Sigmoid colon (tissue), 7 donors: Measurements from ENCODE around the gene FNDC3A. TPM values are rescaled to one million over a fixed set of nuclear protein-coding genes. Genes with fewer than 3 reads are reported as not detected.

Experiments
- DNase-seq: peaks from one replicate; pipeline ENCODE4 v3.0.0-alpha.2; 2019
- H3K27ac ChIP-seq, 4 donors: fragments of 200-600 bp; sonication (generic); one replicate each; pipeline ENCODE4 v1.5.1; 2016 to 2019; ENCODE audit warnings: mild to moderate bottlenecking in 1 of 4
- H3K27me3 ChIP-seq, 3 donors: fragments of 200-600 bp; sonication (generic); one replicate each; pipeline ENCODE4 v1.5.1; 2019; ENCODE audit warnings: mild to moderate bottlenecking in 1 of 3
- H3K36me3 ChIP-seq, 4 donors: fragments of 200-600 bp; sonication (generic); one replicate each; pipeline ENCODE4 v1.5.1; 2016 to 2019
- H3K4me1 ChIP-seq, 4 donors: fragments of 200-600 bp; sonication (generic); one replicate each; pipeline ENCODE4 v1.5.1; 2017 to 2019
- H3K4me3 ChIP-seq, 4 donors: fragments of 200-600 bp; sonication (generic); one replicate each; pipeline ENCODE4 v1.5.1; 2017 to 2019; ENCODE audit warnings: mild to moderate bottlenecking in 2 of 4, moderate library complexity in 1 of 4
- H3K9me3 ChIP-seq, 4 donors: fragments of 200-600 bp in 3 of 4; sonication (generic) in 3 of 4; one replicate each; pipeline versions ENCODE4 v1.5.1 to v1.6.1; 2013 to 2019
- EP300 ChIP-seq, 4 donors: sonication (generic); formaldehyde crosslinking; IDR thresholded peaks; one replicate each; pipeline ENCODE4 v1.6.1; 2017; ENCODE audit warnings: antibody characterized with exemption in 4 of 4
- POLR2A ChIP-seq, 2 donors: fragments of 450-650 bp; IDR thresholded peaks; one replicate each; pipeline ENCODE4 v1.6.1; 2016; ENCODE audit warnings: antibody characterized with exemption in 2 of 2, mild to moderate bottlenecking in 2 of 2, moderate library complexity in 2 of 2
- POLR2AphosphoS5 ChIP-seq, 4 donors: sonication (generic); formaldehyde crosslinking; IDR thresholded peaks; one replicate each; pipeline ENCODE4 v1.6.1; 2017; ENCODE audit warnings: antibody characterized with exemption in 4 of 4
- WGBS, 2 donors: extraction: QIAGEN DNeasy Blood & Tissue Kit; methylation state at CpG; one replicate each; pipeline ENCODE4 v1.1.7; 2013; 5-methylcytosine and 5-hydroxymethylcytosine counted together
- intact Hi-C: fragments of 100-400 bp; cut with DNase I; formaldehyde crosslinking; loops from one replicate; pipeline ENCODE4 v1.15.1; 2023
- polyA plus RNA-seq, 3 donors: library from polyadenylated mRNA; stranded (reverse); fragments of 200-250 nt; gene quantifications; one replicate each; pipeline ENCODE4 v1.2.3, GENCODE V29; 2013
- total RNA-seq, 4 donors: library from RNA; depleted of rRNA; stranded (reverse); fragments of >200 nt; gene quantifications; one replicate each; pipeline ENCODE4 v1.1.0, GENCODE V29; 2016
- TF ChIP-seq, protein P1 (sequence below), 4 experiments: fragments of 450-650 bp in 3 of 4; fragments of 200-600 bp in 1 of 4; IDR thresholded peaks; one replicate each; pipeline ENCODE4 v1.5.1; 2016 to 2019; ENCODE audit warnings: antibody characterized with exemption in 4 of 4, mild to moderate bottlenecking in 3 of 4, moderate library complexity in 2 of 4
- donor health status: healthy with polysubstance abuse.
- donor health status: Bipolar disorder and iron deficiency.
- donor health status: healthy.

FNDC3A gene
- total and polyA plus RNA-seq, 7 donors, result 14.4 to 61.4 (median 47.8) TPM

DNA sequence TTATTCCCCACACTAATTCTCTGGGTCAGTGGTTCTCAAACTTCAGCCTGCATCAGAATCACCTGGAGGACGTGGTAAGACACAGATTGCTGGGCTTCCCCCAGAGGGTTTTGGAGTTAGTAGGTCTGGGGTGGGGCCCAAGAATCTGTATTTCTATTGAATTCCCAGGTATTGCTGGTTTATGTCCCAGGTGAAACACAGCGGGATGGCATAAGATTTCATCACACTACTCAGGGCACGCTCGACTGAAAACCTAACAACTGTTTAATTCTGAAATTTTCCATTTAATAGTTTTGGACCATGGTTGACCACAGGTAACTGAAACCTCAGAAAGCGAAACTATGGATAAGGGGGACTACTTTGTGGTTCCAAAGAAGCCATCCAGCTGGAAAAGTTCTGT lies 250.9 kb downstream of the FNDC3A start:
- Histone ChIP-seq H3K27ac (no peak overlapping the region), H3K4me1 (peaks cover 0 to 2% (median under 1%) of the 10 kb centered on the region in 4 donors), H3K9me3 (no peaks in the 10 kb centered on the region), H3K36me3 (no peaks in the 10 kb centered on the region), H3K4me3 (no peak overlapping the region), H3K27me3 (peaks cover 3 to 16% (median 7%) of the 10 kb centered on the region in 3 donors)
- 89 to 90% methylated on average over 5 of the region's 5 CpGs for WGBS, 2 donors
- intact Hi-C loops, result no loop called here
- TF ChIP-seq EP300 (IDR thresholded peaks at IDR 0.05) (no peak), POLR2A (IDR thresholded peaks at IDR 0.05) (no peak), POLR2AphosphoS5 (IDR thresholded peaks at IDR 0.05) (no peak)
- TF ChIP-seq, protein P1, sequence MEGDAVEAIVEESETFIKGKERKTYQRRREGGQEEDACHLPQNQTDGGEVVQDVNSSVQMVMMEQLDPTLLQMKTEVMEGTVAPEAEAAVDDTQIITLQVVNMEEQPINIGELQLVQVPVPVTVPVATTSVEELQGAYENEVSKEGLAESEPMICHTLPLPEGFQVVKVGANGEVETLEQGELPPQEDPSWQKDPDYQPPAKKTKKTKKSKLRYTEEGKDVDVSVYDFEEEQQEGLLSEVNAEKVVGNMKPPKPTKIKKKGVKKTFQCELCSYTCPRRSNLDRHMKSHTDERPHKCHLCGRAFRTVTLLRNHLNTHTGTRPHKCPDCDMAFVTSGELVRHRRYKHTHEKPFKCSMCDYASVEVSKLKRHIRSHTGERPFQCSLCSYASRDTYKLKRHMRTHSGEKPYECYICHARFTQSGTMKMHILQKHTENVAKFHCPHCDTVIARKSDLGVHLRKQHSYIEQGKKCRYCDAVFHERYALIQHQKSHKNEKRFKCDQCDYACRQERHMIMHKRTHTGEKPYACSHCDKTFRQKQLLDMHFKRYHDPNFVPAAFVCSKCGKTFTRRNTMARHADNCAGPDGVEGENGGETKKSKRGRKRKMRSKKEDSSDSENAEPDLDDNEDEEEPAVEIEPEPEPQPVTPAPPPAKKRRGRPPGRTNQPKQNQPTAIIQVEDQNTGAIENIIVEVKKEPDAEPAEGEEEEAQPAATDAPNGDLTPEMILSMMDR (IDR thresholded peaks at IDR 0.05), result no peak
- no peak for DNase-seq

DNA sequence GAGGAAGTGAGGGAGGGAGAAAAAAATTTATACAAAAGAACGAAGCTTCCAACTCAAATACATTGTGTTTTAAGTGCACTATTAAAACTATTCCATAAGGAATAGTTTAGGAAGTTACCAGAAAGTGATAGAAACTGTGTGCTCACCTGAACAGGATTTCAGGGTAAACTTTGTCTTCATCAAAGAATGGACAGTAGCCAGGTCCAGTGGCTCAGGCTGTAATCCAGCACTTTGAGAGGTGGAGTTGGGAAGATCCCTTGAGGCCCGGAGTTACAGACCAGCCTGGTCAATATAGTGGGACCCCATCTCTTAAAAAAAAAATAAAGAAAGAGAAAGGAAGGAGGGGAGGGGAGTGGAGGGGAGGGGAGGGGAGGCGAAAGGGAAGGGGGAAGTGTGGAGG lies 259.0 kb downstream of the FNDC3A start:
- H3K36me3 ChIP-seq, result no peaks in the 10 kb centered on the region
- H3K27me3 ChIP-seq, result no peaks in the 10 kb centered on the region
- TF ChIP-seq POLR2AphosphoS5 (IDR thresholded peaks at IDR 0.05) (no peak), POLR2A (IDR thresholded peaks at IDR 0.05) (no peak), EP300 (IDR thresholded peaks at IDR 0.05) (no peak)
- TF ChIP-seq, protein P1 (IDR thresholded peaks at IDR 0.05), result no peak
- 95 to 97% methylated on average over 3 of the region's 3 CpGs for WGBS, 2 donors
- H3K4me3 ChIP-seq, result no peak overlapping the region
- no peaks in the 10 kb centered on the region for H3K4me1 ChIP-seq
- no peaks in the 10 kb centered on the region for H3K9me3 ChIP-seq
- intact Hi-C loops, result no loop called here
- no peak for DNase-seq
- H3K27ac ChIP-seq, result no peak overlapping the region

DNA sequence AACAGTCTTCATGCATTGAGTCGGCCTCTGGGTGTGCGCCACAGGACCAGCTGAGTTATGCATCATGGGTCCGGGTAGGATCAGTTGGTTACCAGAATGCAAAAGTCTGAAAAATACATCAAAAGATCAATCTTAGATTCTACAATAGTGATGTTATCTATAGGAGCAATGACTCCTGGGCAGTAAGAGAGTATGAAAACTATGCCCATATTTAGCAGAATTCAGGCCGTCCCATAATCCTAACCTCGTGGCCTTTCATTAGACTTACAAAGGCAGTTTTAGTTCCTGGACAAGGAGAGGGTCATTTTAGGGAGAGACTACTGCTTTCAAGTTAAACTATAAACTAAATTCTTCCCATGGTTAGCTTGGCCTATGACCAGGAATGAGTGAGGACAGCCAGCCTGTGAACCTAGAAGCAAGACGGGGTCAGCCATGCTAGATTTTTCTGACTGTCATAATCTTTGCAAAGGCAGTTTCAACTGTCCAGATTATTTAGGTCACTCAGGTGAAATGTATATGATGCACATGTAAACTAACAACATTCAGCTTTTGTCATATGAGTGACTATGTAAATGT lies 260.2 kb downstream of the FNDC3A start:
- 93 to 94% methylated on average over 6 of the region's 6 CpGs for WGBS, 2 donors
- Histone ChIP-seq H3K36me3 (no peaks in the 10 kb centered on the region), H3K27ac (no peak overlapping the region), H3K27me3 (no peaks in the 10 kb centered on the region), H3K9me3 (no peaks in the 10 kb centered on the region), H3K4me3 (no peak overlapping the region), H3K4me1 (no peaks in the 10 kb centered on the region)
- intact Hi-C loops, result no loop called here
- no peak for DNase-seq
- no peak for TF ChIP-seq POLR2A (IDR thresholded peaks at IDR 0.05)
- no peak for TF ChIP-seq EP300 (IDR thresholded peaks at IDR 0.05)
- TF ChIP-seq, protein P1 (IDR thresholded peaks at IDR 0.05), result no peak
- no peak for TF ChIP-seq POLR2AphosphoS5 (IDR thresholded peaks at IDR 0.05)

DNA sequence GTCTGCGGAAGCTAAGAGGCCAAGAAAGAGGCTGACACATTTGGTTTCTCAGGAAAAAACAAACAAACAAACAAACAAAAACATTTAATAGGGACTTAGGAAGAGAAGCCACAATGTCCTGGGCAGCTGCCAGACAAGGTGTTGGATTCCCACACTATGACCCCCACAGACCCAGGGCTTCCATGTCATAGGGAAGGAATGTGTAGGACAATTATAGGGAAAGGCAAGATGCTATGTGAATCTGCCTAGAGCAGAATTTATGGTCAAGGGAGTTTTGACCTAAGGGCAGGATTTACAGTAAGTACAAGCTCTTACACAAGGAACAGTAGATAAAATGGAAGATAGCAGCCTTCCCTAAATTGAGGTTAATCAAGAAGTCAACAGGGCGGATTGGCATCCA lies 262.9 kb downstream of the FNDC3A start:
- TF ChIP-seq, protein P1 (IDR thresholded peaks at IDR 0.05), result no peak
- TF ChIP-seq POLR2AphosphoS5 (IDR thresholded peaks at IDR 0.05), result no peak
- no peak for TF ChIP-seq POLR2A (IDR thresholded peaks at IDR 0.05)
- no peak for TF ChIP-seq EP300 (IDR thresholded peaks at IDR 0.05)
- H3K4me3 ChIP-seq, result no peak overlapping the region
- H3K27ac ChIP-seq, result no peak overlapping the region
- H3K9me3 ChIP-seq, result no peaks in the 10 kb centered on the region
- 94 to 96% methylated on average over 2 of the region's 2 CpGs for WGBS, 2 donors
- no peaks in the 10 kb centered on the region for H3K36me3 ChIP-seq
- no peak for DNase-seq
- no peaks in the 10 kb centered on the region for H3K4me1 ChIP-seq
- no peaks in the 10 kb centered on the region for H3K27me3 ChIP-seq
- intact Hi-C loops, result no loop called here

DNA sequence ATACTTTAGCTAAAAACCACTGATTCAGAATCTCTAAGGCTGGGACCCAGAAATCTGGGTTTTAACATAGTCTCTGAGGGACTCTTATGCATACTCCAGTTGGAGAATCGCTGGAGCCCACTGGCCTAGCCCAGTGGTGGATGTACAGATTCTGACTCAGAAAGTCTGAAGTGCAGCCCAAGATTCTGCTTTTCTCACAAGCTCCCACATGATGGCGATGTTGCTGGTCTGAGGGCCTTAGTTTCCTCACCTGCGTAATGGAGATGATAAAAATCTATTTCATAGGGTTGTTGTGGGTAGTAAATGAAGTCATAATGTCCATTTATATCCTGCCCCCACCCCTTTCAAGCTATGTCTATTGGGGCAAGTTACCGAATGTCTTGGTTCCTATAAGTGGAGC lies 264.3 kb downstream of the FNDC3A start:
- TF ChIP-seq, protein P1 (IDR thresholded peaks at IDR 0.05), result peak in 1 of 4 experiments; percentile 23
- TF ChIP-seq POLR2A (IDR thresholded peaks at IDR 0.05), result no peak
- Histone ChIP-seq H3K27me3 (no peaks in the 10 kb centered on the region), H3K4me1 (no peaks in the 10 kb centered on the region), H3K9me3 (no peaks in the 10 kb centered on the region), H3K4me3 (no peak overlapping the region), H3K36me3 (no peaks in the 10 kb centered on the region), H3K27ac (no peak overlapping the region)
- intact Hi-C loops, result loop anchor here (10.0 kb wide), 2 partner anchors 265 to 885 kb away; partner anchors contain the start of gene FNDC3A
- no peak for DNase-seq
- WGBS, 2 donors, result 7 to 32% methylated on average over 4 of the region's 4 CpGs
